Endothelial cell (in vitro differentiated cells): ENCODE measurements around the gene WHRN. TPM values are rescaled to one million over a fixed set of nuclear protein-coding genes. Genes with fewer than 3 reads are reported as not detected.

Experiments used
- DNase-seq: peaks from one replicate; pipeline ENCODE4 v3.0.0; 2021; ENCODE audit warnings: low spot score
- H3K27ac Mint-ChIP-seq: one replicate; pipeline ENCODE4 v1.8.0; 2021; ENCODE audit warnings: mixed read lengths, inconsistent platforms; ENCODE audit not compliant: unreplicated experiment
- H3K27me3 Mint-ChIP-seq: one replicate; pipeline ENCODE4 v1.8.0; 2021; ENCODE audit warnings: mild to moderate bottlenecking, moderate library complexity, mixed read lengths, inconsistent platforms; ENCODE audit not compliant: unreplicated experiment
- H3K36me3 Mint-ChIP-seq: one replicate; pipeline ENCODE4 v1.8.0; 2021; ENCODE audit warnings: mild to moderate bottlenecking, low read depth, mixed read lengths, inconsistent platforms; ENCODE audit not compliant: unreplicated experiment
- H3K4me1 Mint-ChIP-seq: one replicate; pipeline ENCODE4 v1.8.0; 2021; ENCODE audit warnings: mild to moderate bottlenecking, mixed read lengths, inconsistent platforms; ENCODE audit not compliant: unreplicated experiment
- H3K4me3 Mint-ChIP-seq: one replicate; pipeline ENCODE4 v1.8.0; 2021; ENCODE audit warnings: mild to moderate bottlenecking, mixed read lengths, inconsistent platforms; ENCODE audit not compliant: unreplicated experiment
- H3K9me3 Mint-ChIP-seq: one replicate; pipeline ENCODE4 v1.8.0; 2021; ENCODE audit warnings: mixed read lengths, inconsistent platforms; ENCODE audit not compliant: unreplicated experiment
- total RNA-seq: library from RNA; stranded (reverse); fragmentation: NEBNext Ultra II Directional; extraction: Animal tissue kit (Norgen Biotek cat#: 25700); gene quantifications from one replicate; pipeline ENCODE4 v1.2.1, GENCODE V29; 2021; ENCODE audit not compliant: unreplicated experiment
- TF ChIP-seq, protein P1 (sequence below): fragments of 200-600 bp; sonication (generic); IDR thresholded peaks from one replicate; pipeline ENCODE4 v1.5.0; 2021; ENCODE audit warnings: antibody characterized with exemption; ENCODE audit not compliant: unreplicated experiment

The WHRN gene
- total RNA-seq, 1 donor from 2014 or later, result 4.1 TPM

GRCh38 chr9:114549697-114550330 lies 44.5 kb upstream of the WHRN start:
- no peaks in the 10 kb centered on the region for H3K36me3 Mint-ChIP-seq
- no peak overlapping the region for H3K4me3 Mint-ChIP-seq
- no peak for DNase-seq
- H3K4me1 Mint-ChIP-seq, result peaks cover 14% of the 10 kb centered on the region
- H3K27ac Mint-ChIP-seq, result no peak overlapping the region
- H3K27me3 Mint-ChIP-seq, result peaks cover 1% of the 10 kb centered on the region
- TF ChIP-seq, protein P1, sequence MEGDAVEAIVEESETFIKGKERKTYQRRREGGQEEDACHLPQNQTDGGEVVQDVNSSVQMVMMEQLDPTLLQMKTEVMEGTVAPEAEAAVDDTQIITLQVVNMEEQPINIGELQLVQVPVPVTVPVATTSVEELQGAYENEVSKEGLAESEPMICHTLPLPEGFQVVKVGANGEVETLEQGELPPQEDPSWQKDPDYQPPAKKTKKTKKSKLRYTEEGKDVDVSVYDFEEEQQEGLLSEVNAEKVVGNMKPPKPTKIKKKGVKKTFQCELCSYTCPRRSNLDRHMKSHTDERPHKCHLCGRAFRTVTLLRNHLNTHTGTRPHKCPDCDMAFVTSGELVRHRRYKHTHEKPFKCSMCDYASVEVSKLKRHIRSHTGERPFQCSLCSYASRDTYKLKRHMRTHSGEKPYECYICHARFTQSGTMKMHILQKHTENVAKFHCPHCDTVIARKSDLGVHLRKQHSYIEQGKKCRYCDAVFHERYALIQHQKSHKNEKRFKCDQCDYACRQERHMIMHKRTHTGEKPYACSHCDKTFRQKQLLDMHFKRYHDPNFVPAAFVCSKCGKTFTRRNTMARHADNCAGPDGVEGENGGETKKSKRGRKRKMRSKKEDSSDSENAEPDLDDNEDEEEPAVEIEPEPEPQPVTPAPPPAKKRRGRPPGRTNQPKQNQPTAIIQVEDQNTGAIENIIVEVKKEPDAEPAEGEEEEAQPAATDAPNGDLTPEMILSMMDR, result no peak
- no peaks in the 10 kb centered on the region for H3K9me3 Mint-ChIP-seq

- TF ChIP-seq, protein P1, result no peak
- no peaks in the 10 kb centered on the region for H3K36me3 Mint-ChIP-seq
- peaks cover 18% of the 10 kb centered on the region for H3K4me1 Mint-ChIP-seq
- no peak for DNase-seq
- H3K27ac Mint-ChIP-seq, result no peak overlapping the region
- H3K27me3 Mint-ChIP-seq, result peaks cover 1% of the 10 kb centered on the region
- H3K4me3 Mint-ChIP-seq, result no peak overlapping the region
- no peaks in the 10 kb centered on the region for H3K9me3 Mint-ChIP-seq
Measured at GRCh38 chr9:114546851-114547250, 41.6 kb upstream of the WHRN start.

- peaks cover 18% of the 10 kb centered on the region for H3K4me1 Mint-ChIP-seq
Measured at GRCh38 chr9:114545055-114545454, 39.8 kb upstream of the WHRN start.

DNA sequence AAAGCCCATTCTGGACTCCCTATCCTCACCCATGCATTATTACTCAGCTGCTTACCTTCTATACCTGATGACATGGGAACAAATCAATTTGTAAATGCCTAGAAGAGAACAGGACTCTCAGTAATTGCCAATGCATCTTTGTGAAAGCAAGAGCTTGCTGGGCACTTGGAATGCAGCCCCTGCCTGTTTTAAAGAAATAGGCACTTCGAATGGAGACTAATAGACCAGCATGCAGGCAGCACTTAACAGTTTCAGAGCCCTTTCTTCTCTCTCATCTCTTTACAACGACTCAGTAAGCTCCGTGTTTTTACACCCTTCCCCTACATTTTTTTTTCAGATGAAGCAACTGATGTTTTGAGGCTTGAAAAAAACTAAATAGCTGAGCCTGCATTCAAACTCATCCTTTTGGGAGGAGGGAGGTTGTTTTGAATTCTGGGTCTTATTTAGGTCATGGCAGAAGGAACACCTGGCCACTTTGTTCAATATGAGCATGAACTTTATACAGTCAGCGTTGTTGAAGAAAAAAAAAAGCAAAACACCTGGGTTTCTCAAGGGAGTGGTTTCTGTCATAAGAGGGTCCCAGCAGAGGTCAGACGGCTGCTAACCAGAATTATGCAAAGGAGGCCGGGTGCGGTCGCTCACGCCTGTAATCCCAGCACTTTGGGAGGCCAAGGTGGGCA lies 34.6 kb upstream of the WHRN start:
- no peaks in the 10 kb centered on the region for H3K9me3 Mint-ChIP-seq
- TF ChIP-seq, protein P1, result no peak
- no peaks in the 10 kb centered on the region for H3K36me3 Mint-ChIP-seq
- peaks cover 4% of the 10 kb centered on the region for H3K4me1 Mint-ChIP-seq
- no peak overlapping the region for H3K27ac Mint-ChIP-seq
- H3K27me3 Mint-ChIP-seq, result peaks cover 2% of the 10 kb centered on the region
- no peak for DNase-seq
- H3K4me3 Mint-ChIP-seq, result no peak overlapping the region

More at GRCh38 chr9:114545055-114545454, 39.8 kb upstream of the WHRN start:
- H3K9me3 Mint-ChIP-seq, result no peaks in the 10 kb centered on the region
- peaks cover 1% of the 10 kb centered on the region for H3K27me3 Mint-ChIP-seq
- H3K4me3 Mint-ChIP-seq, result no peak overlapping the region
- TF ChIP-seq, protein P1, result no peak
- no peak for DNase-seq
- no peaks in the 10 kb centered on the region for H3K36me3 Mint-ChIP-seq
- no peak overlapping the region for H3K27ac Mint-ChIP-seq

DNA sequence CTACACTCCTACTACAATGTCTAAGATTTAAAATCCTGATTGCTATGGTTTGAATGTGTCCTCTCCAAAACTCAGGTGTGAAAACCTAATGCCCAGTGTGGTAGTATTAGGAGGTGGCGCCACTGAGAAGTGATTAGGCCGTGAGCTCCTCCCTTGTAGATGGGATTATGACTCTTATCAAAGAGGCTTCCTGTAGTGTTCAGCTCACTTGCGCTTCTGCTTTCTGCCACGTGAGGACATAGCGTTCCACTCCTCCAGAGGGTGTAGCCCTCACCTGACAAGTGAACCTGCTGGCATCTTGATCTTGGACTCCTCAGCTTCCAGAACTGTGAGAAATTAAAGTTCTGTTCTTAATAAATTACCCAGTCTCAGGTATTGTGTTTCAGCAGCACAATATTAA lies 33.0 kb upstream of the WHRN start:
- Mint-ChIP-seq H3K27ac (no peak overlapping the region), H3K36me3 (no peaks in the 10 kb centered on the region), H3K9me3 (no peaks in the 10 kb centered on the region), H3K27me3 (peaks cover 2% of the 10 kb centered on the region), H3K4me3 (no peak overlapping the region), H3K4me1 (no peaks in the 10 kb centered on the region)
- TF ChIP-seq, protein P1, result no peak
- DNase-seq, result no peak
